Measurements from ENCODE around the gene ZNF644.
"Not testable (repeated sequence)": the region's sequence is repeated elsewhere in the genome, so short reads cannot be mapped to it uniquely, and the experiment has no call there.

ZNF644 gene

GRCh38 chr1:91021686-91022517, at the start of gene ZNF644:
ZNF644 (minus strand) TSS chr1:91022035; CDS start chr1:90982353, 39,682 bp downstream.
- Histone ChIP-seq H3K27ac (ENCODE audit: low read depth, low read length) (peak within 1 kb of the TSS; percentile 97), H3K36me3 (ENCODE audit: control insufficient read depth in 1 of 2, insufficient read depth in 2 of 2, low read length in 2 of 2) (no peaks in the 10 kb centered on the region), H3K27me3 (ENCODE audit: control insufficient read depth in 1 of 2, insufficient read depth in 2 of 2, low read length in 2 of 2) (no peaks in the 10 kb centered on the region), H3K4me3 (ENCODE audit: low read depth in 1 of 2, low read length in 2 of 2) (peak within 1 kb of the TSS; percentile 87 to 88), H3K4me1 (ENCODE audit: control insufficient read depth in 1 of 2, insufficient read depth in 2 of 2, low read length in 2 of 2) (peaks cover 5 to 37% of the 10 kb centered on the region in 2 donors), H3K9ac (ENCODE audit: low read depth in 1 of 2, low read length in 2 of 2) (peak within 1 kb of the TSS; percentile 60 to 97), H3K9me3 (ENCODE audit: control insufficient read depth in 1 of 2, low read length in 2 of 2) (no peaks in the 10 kb centered on the region)

GRCh38 chr1:91070298-91070697, 48.5 kb upstream of the ZNF644 start:
- Histone ChIP-seq H3K9me3 (ENCODE audit: control insufficient read depth in 1 of 2, low read length in 2 of 2) (no peaks in the 10 kb centered on the region), H3K4me1 (ENCODE audit: control insufficient read depth in 1 of 2, insufficient read depth in 2 of 2, low read length in 2 of 2) (peaks cover 0 to 3% of the 10 kb centered on the region in 2 donors), H3K27ac (ENCODE audit: low read depth, low read length) (no peak overlapping the region), H3K4me3 (ENCODE audit: low read depth in 1 of 2, low read length in 2 of 2) (no peak overlapping the region), H3K36me3 (ENCODE audit: control insufficient read depth in 1 of 2, insufficient read depth in 2 of 2, low read length in 2 of 2) (no peaks in the 10 kb centered on the region), H3K27me3 (ENCODE audit: control insufficient read depth in 1 of 2, insufficient read depth in 2 of 2, low read length in 2 of 2) (no peaks in the 10 kb centered on the region), H3K9ac (ENCODE audit: low read depth in 1 of 2, low read length in 2 of 2) (no peak overlapping the region)

GRCh38 chr1:91066538-91066937, 44.7 kb upstream of the ZNF644 start:
- Histone ChIP-seq H3K36me3 (ENCODE audit: control insufficient read depth in 1 of 2, insufficient read depth in 2 of 2, low read length in 2 of 2) (no peaks in the 10 kb centered on the region), H3K9ac (ENCODE audit: low read depth in 1 of 2, low read length in 2 of 2) (no peak overlapping the region), H3K9me3 (ENCODE audit: control insufficient read depth in 1 of 2, low read length in 2 of 2) (no peaks in the 10 kb centered on the region), H3K27me3 (ENCODE audit: control insufficient read depth in 1 of 2, insufficient read depth in 2 of 2, low read length in 2 of 2) (no peaks in the 10 kb centered on the region), H3K27ac (ENCODE audit: low read depth, low read length) (no peak overlapping the region), H3K4me3 (ENCODE audit: low read depth in 1 of 2, low read length in 2 of 2) (no peak overlapping the region), H3K4me1 (ENCODE audit: control insufficient read depth in 1 of 2, insufficient read depth in 2 of 2, low read length in 2 of 2) (peaks cover 0 to 12% of the 10 kb centered on the region in 2 donors)

GRCh38 chr1:91065337-91065736, 43.5 kb upstream of the ZNF644 start:
- H3K4me1 ChIP-seq (ENCODE audit: control insufficient read depth in 1 of 2, insufficient read depth in 2 of 2, low read length in 2 of 2): peaks cover 0 to 12% of the 10 kb centered on the region in 2 donors
- H3K27me3 ChIP-seq (ENCODE audit: control insufficient read depth in 1 of 2, insufficient read depth in 2 of 2, low read length in 2 of 2): no peaks in the 10 kb centered on the region
- no peak overlapping the region for H3K27ac ChIP-seq (ENCODE audit: low read depth, low read length)
- H3K9ac ChIP-seq (ENCODE audit: low read depth in 1 of 2, low read length in 2 of 2): no peak overlapping the region
- H3K36me3 ChIP-seq (ENCODE audit: control insufficient read depth in 1 of 2, insufficient read depth in 2 of 2, low read length in 2 of 2): no peaks in the 10 kb centered on the region
- no peak overlapping the region for H3K4me3 ChIP-seq (ENCODE audit: low read depth in 1 of 2, low read length in 2 of 2)
- no peaks in the 10 kb centered on the region for H3K9me3 ChIP-seq (ENCODE audit: control insufficient read depth in 1 of 2, low read length in 2 of 2)

GRCh38 chr1:91063403-91063802, 41.6 kb upstream of the ZNF644 start:
- peaks cover 0 to 12% of the 10 kb centered on the region in 2 donors for H3K4me1 ChIP-seq (ENCODE audit: control insufficient read depth in 1 of 2, insufficient read depth in 2 of 2, low read length in 2 of 2)
- H3K27me3 ChIP-seq (ENCODE audit: control insufficient read depth in 1 of 2, insufficient read depth in 2 of 2, low read length in 2 of 2); H3K4me3 ChIP-seq (ENCODE audit: low read depth in 1 of 2, low read length in 2 of 2); H3K9me3 ChIP-seq (ENCODE audit: control insufficient read depth in 1 of 2, low read length in 2 of 2); H3K27ac ChIP-seq (ENCODE audit: low read depth, low read length); H3K9ac ChIP-seq (ENCODE audit: low read depth in 1 of 2, low read length in 2 of 2); H3K36me3 ChIP-seq (ENCODE audit: control insufficient read depth in 1 of 2, insufficient read depth in 2 of 2, low read length in 2 of 2): not testable (repeated sequence)

GRCh38 chr1:91059157-91059556, 37.3 kb upstream of the ZNF644 start:
- Histone ChIP-seq H3K4me1 (ENCODE audit: control insufficient read depth in 1 of 2, insufficient read depth in 2 of 2, low read length in 2 of 2) (peaks cover 5 to 6% of the 10 kb centered on the region in 2 donors), H3K27ac (ENCODE audit: low read depth, low read length) (no peak overlapping the region), H3K9ac (ENCODE audit: low read depth in 1 of 2, low read length in 2 of 2) (no peak overlapping the region), H3K36me3 (ENCODE audit: control insufficient read depth in 1 of 2, insufficient read depth in 2 of 2, low read length in 2 of 2) (no peaks in the 10 kb centered on the region), H3K9me3 (ENCODE audit: control insufficient read depth in 1 of 2, low read length in 2 of 2) (no peaks in the 10 kb centered on the region), H3K4me3 (ENCODE audit: low read depth in 1 of 2, low read length in 2 of 2) (no peak overlapping the region), H3K27me3 (ENCODE audit: control insufficient read depth in 1 of 2, insufficient read depth in 2 of 2, low read length in 2 of 2) (no peaks in the 10 kb centered on the region)

- peaks cover 5 to 6% of the 10 kb centered on the region in 2 donors for H3K4me1 ChIP-seq (ENCODE audit: control insufficient read depth in 1 of 2, insufficient read depth in 2 of 2, low read length in 2 of 2)
- no peak overlapping the region for H3K9ac ChIP-seq (ENCODE audit: low read depth in 1 of 2, low read length in 2 of 2)
- H3K36me3 ChIP-seq (ENCODE audit: control insufficient read depth in 1 of 2, insufficient read depth in 2 of 2, low read length in 2 of 2): no peaks in the 10 kb centered on the region
- H3K4me3 ChIP-seq (ENCODE audit: low read depth in 1 of 2, low read length in 2 of 2): no peak overlapping the region
- no peak overlapping the region for H3K27ac ChIP-seq (ENCODE audit: low read depth, low read length)
- H3K27me3 ChIP-seq (ENCODE audit: control insufficient read depth in 1 of 2, insufficient read depth in 2 of 2, low read length in 2 of 2): no peaks in the 10 kb centered on the region
- H3K9me3 ChIP-seq (ENCODE audit: control insufficient read depth in 1 of 2, low read length in 2 of 2): no peaks in the 10 kb centered on the region
These were observed 35.9 kb upstream of the ZNF644 start for GRCh38 chr1:91057784-91058183.

GRCh38 chr1:91054780-91055481, 33.1 kb upstream of the ZNF644 start:
- Histone ChIP-seq H3K4me3 (ENCODE audit: low read depth in 1 of 2, low read length in 2 of 2) (no peak overlapping the region), H3K9ac (ENCODE audit: low read depth in 1 of 2, low read length in 2 of 2) (no peak overlapping the region), H3K4me1 (ENCODE audit: control insufficient read depth in 1 of 2, insufficient read depth in 2 of 2, low read length in 2 of 2) (peaks cover 5 to 6% of the 10 kb centered on the region in 2 donors), H3K27me3 (ENCODE audit: control insufficient read depth in 1 of 2, insufficient read depth in 2 of 2, low read length in 2 of 2) (no peaks in the 10 kb centered on the region), H3K36me3 (ENCODE audit: control insufficient read depth in 1 of 2, insufficient read depth in 2 of 2, low read length in 2 of 2) (no peaks in the 10 kb centered on the region), H3K27ac (ENCODE audit: low read depth, low read length) (no peak overlapping the region), H3K9me3 (ENCODE audit: control insufficient read depth in 1 of 2, low read length in 2 of 2) (no peaks in the 10 kb centered on the region)

- no peaks in the 10 kb centered on the region for H3K27me3 ChIP-seq (ENCODE audit: control insufficient read depth in 1 of 2, insufficient read depth in 2 of 2, low read length in 2 of 2)
- H3K27ac ChIP-seq (ENCODE audit: low read depth, low read length): no peak overlapping the region
- H3K9me3 ChIP-seq (ENCODE audit: control insufficient read depth in 1 of 2, low read length in 2 of 2): no peaks in the 10 kb centered on the region
- H3K4me3 ChIP-seq (ENCODE audit: low read depth in 1 of 2, low read length in 2 of 2): no peak overlapping the region
- H3K36me3 ChIP-seq (ENCODE audit: control insufficient read depth in 1 of 2, insufficient read depth in 2 of 2, low read length in 2 of 2): no peaks in the 10 kb centered on the region
- H3K9ac ChIP-seq (ENCODE audit: low read depth in 1 of 2, low read length in 2 of 2): no peak overlapping the region
- H3K4me1 ChIP-seq (ENCODE audit: control insufficient read depth in 1 of 2, insufficient read depth in 2 of 2, low read length in 2 of 2): peaks cover 5 to 6% of the 10 kb centered on the region in 2 donors
These were observed 31.8 kb upstream of the ZNF644 start for GRCh38 chr1:91053630-91054029.

GRCh38 chr1:91049551-91049950, 27.7 kb upstream of the ZNF644 start:
- H3K27me3 ChIP-seq (ENCODE audit: control insufficient read depth in 1 of 2, insufficient read depth in 2 of 2, low read length in 2 of 2); H3K4me1 ChIP-seq (ENCODE audit: control insufficient read depth in 1 of 2, insufficient read depth in 2 of 2, low read length in 2 of 2); H3K27ac ChIP-seq (ENCODE audit: low read depth, low read length); H3K4me3 ChIP-seq (ENCODE audit: low read depth in 1 of 2, low read length in 2 of 2); H3K36me3 ChIP-seq (ENCODE audit: control insufficient read depth in 1 of 2, insufficient read depth in 2 of 2, low read length in 2 of 2); H3K9me3 ChIP-seq (ENCODE audit: control insufficient read depth in 1 of 2, low read length in 2 of 2); H3K9ac ChIP-seq (ENCODE audit: low read depth in 1 of 2, low read length in 2 of 2): not testable (repeated sequence)

Measured in duodenal mucosa (tissue), 2 donors.